SW 1271 (cell line): ENCODE measurements around the gene RNF224.

ENCODE experiments used
- DNase-seq, 2 experiments: peaks; one replicate each; lab custom pipeline; 2025; lab: John Stamatoyannopoulos, UW

RNF224 gene

GRCh38 chr9:137192448-137192780, 34.9 kb upstream of the RNF224 start:
- DNase-seq, result no peak

GRCh38 chr9:137192859-137193258, 34.4 kb upstream of the RNF224 start:
- DNase-seq, result no peak

GRCh38 chr9:137193771-137194170, 33.5 kb upstream of the RNF224 start:
- no peak for DNase-seq

GRCh38 chr9:137194388-137194787, 32.9 kb upstream of the RNF224 start:
- DNase-seq, result no peak

GRCh38 chr9:137194909-137195308, 32.4 kb upstream of the RNF224 start:
- DNase-seq, result no peak

GRCh38 chr9:137195525-137196220, 31.6 kb upstream of the RNF224 start:
- DNase-seq, result no peak

GRCh38 chr9:137198051-137198901, 29.0 kb upstream of the RNF224 start:
- no peak for DNase-seq

- no peak for DNase-seq
Measured at GRCh38 chr9:137198902-137199283, 28.4 kb upstream of the RNF224 start.

- DNase-seq, result no peak
Measured at GRCh38 chr9:137199411-137200121, 27.7 kb upstream of the RNF224 start.

GRCh38 chr9:137200311-137201204, 26.7 kb upstream of the RNF224 start, which contains the start of gene TPRN:
TSS of gene TPRN (minus strand) at chr9:137200741. CDS start at chr9:137200711, 30 bp downstream.
- peak; percentile 99 for DNase-seq

- DNase-seq, result no peak
Measured at GRCh38 chr9:137201205-137201868, 26.0 kb upstream of the RNF224 start.

GRCh38 chr9:137202966-137203365, 24.3 kb upstream of the RNF224 start:
- DNase-seq, result no peak

GRCh38 chr9:137204731-137205125, 22.6 kb upstream of the RNF224 start:
- no peak for DNase-seq

GRCh38 chr9:137205126-137206069, 21.9 kb upstream of the RNF224 start, which contains the start of the genes NDOR1 and TMEM203:
TSS of gene NDOR1 (plus strand) at chr9:137205700. CDS start at chr9:137205778, 78 bp downstream.
TSS of gene TMEM203 (minus strand) at chr9:137205648. CDS start at chr9:137205414, 234 bp downstream.
- DNase-seq, result peak; percentile 73 to 82

GRCh38 chr9:137206602-137207001, 20.7 kb upstream of the RNF224 start:
- no peak for DNase-seq

GRCh38 chr9:137211532-137211931, 15.8 kb upstream of the RNF224 start:
- DNase-seq, result no peak

- no peak for DNase-seq
Measured at GRCh38 chr9:137212520-137212919, 14.8 kb upstream of the RNF224 start.

GRCh38 chr9:137213160-137214060, 13.9 kb upstream of the RNF224 start:
- no peak for DNase-seq

GRCh38 chr9:137214620-137215019, 12.7 kb upstream of the RNF224 start:
- DNase-seq, result no peak
